Activated CD8-positive, alpha-beta T cell treated with anti-CD3 and anti-CD28 coated beads for 36 hours (primary cell): ENCODE measurements around the gene GTF2E1. TPM values are rescaled to one million over a fixed set of nuclear protein-coding genes. Genes with fewer than 3 reads are reported as not detected.
"Not testable (repeated sequence)": the region's sequence is repeated elsewhere in the genome, so short reads cannot be mapped to it uniquely, and the experiment has no call there.

Source experiments
- ATAC-seq: fragments of 200-7000 bp; cut with Tn5 transposase; one replicate; pipeline ENCODE4 v1.10.0; 2021; ENCODE audit warnings: mild to moderate bottlenecking, moderate library complexity
- CTCF ChIA-PET: fragments of 350-600 bp; sonication (Branson Sonifier 250); formaldehyde crosslinking; loops from one replicate; lab custom pipeline; 2021; ENCODE audit warnings: antibody characterized with exemption; lab: Charles Lee
- POLR2A ChIA-PET: fragments of 350-600 bp; sonication (Branson Sonifier 250); formaldehyde crosslinking; loops from one replicate; lab custom pipeline; 2021; ENCODE audit warnings: antibody characterized with exemption; lab: Charles Lee
- DNase-seq: peaks from one replicate; pipeline ENCODE4 v3.0.0-alpha.2; 2020
- H3K27ac Mint-ChIP-seq: one replicate; pipeline ENCODE4 v1.8.0; 2021; ENCODE audit warnings: mild to moderate bottlenecking, mixed read lengths
- H3K27me3 Mint-ChIP-seq: one replicate; pipeline ENCODE4 v1.8.0; 2021; ENCODE audit warnings: mixed read lengths
- H3K36me3 Mint-ChIP-seq: one replicate; pipeline ENCODE4 v1.8.0; 2021; ENCODE audit warnings: low read depth, mixed read lengths
- H3K4me1 Mint-ChIP-seq: one replicate; pipeline ENCODE4 v1.8.0; 2021; ENCODE audit warnings: low read depth, mixed read lengths
- H3K4me3 Mint-ChIP-seq: one replicate; pipeline ENCODE4 v1.8.0; 2021; ENCODE audit warnings: mild to moderate bottlenecking, moderate library complexity, mixed read lengths
- H3K9me3 Mint-ChIP-seq: one replicate; pipeline ENCODE4 v1.8.0; 2021; ENCODE audit warnings: mixed read lengths
- CTCF ChIP-seq: fragments of 200-600 bp; IDR thresholded peaks from one replicate; pipeline ENCODE4 v1.8.0; 2022; ENCODE audit warnings: antibody characterized with exemption, mild to moderate bottlenecking
- intact Hi-C: fragments of 100-400 bp; cut with micrococcal nuclease; formaldehyde crosslinking; loops from one replicate; pipeline ENCODE4 v1.10.0; 2022
- total RNA-seq, 2 experiments: library from RNA; stranded (reverse); gene quantifications; one replicate each; pipeline ENCODE4 v1.2.3, GENCODE V29; 2021

GTF2E1 gene
- total RNA-seq, 2 experiments from 2014 or later, result 25.2 to 25.9 TPM

GRCh38 chr3:120726791-120727190, 15.8 kb upstream of the GTF2E1 start:
- Mint-ChIP-seq H3K27me3 (no peaks in the 10 kb centered on the region), H3K27ac (no peak overlapping the region), H3K4me1 (no peaks in the 10 kb centered on the region), H3K36me3 (peaks cover 49% of the 10 kb centered on the region), H3K9me3 (peaks cover 3% of the 10 kb centered on the region), H3K4me3 (no peak overlapping the region)
- POLR2A ChIA-PET, result no interaction called here
- no peak for ATAC-seq
- CTCF ChIA-PET, result no interaction called here
- DNase-seq, result no peak
- TF ChIP-seq CTCF, result no peak
- intact Hi-C loops, result no loop called here

- intact Hi-C loops, result no loop called here
- ATAC-seq, result no peak
- POLR2A ChIA-PET, result no interaction called here
- Mint-ChIP-seq H3K4me3 (no peak overlapping the region), H3K4me1 (no peaks in the 10 kb centered on the region), H3K27me3 (no peaks in the 10 kb centered on the region), H3K9me3 (peaks cover 13% of the 10 kb centered on the region), H3K36me3 (peaks cover 41% of the 10 kb centered on the region), H3K27ac (no peak overlapping the region)
- DNase-seq, result no peak
- CTCF ChIA-PET, result interaction anchor here (2.7 kb wide), 1 partner anchor 9 kb away, joined by 12 read pairs; no protein-coding TSS in a partner anchor
- TF ChIP-seq CTCF, result no peak
Observed at GRCh38 chr3:120730576-120731542, 11.7 kb upstream of the GTF2E1 start.

- ATAC-seq, H3K4me1 Mint-ChIP-seq, H3K4me3 Mint-ChIP-seq, POLR2A ChIA-PET, H3K27me3 Mint-ChIP-seq, H3K27ac Mint-ChIP-seq, intact Hi-C loops, CTCF ChIA-PET: not testable (repeated sequence)
- Mint-ChIP-seq H3K9me3 (peaks cover 16% of the 10 kb centered on the region), H3K36me3 (peaks cover 33% of the 10 kb centered on the region)
- peak; percentile 10 for DNase-seq
Observed at GRCh38 chr3:120738006-120738405, 4.5 kb upstream of the GTF2E1 start.

GRCh38 chr3:120741320-120741719, 1.2 kb upstream of the GTF2E1 start:
- H3K4me3 Mint-ChIP-seq, result peak overlapping the region; percentile 84
- peaks cover under 1% of the 10 kb centered on the region for H3K9me3 Mint-ChIP-seq
- peaks cover 20% of the 10 kb centered on the region for H3K36me3 Mint-ChIP-seq
- intact Hi-C loops, result no loop called here
- DNase-seq (no peak), ATAC-seq (no peak)
- H3K4me1 Mint-ChIP-seq, result peaks cover 27% of the 10 kb centered on the region
- CTCF ChIA-PET, result interaction anchor here (1.3 to 3.1 kb wide), 4 partner anchors 12 to 180 kb away, joined by 4 to 12 read pairs (median 10); no protein-coding TSS in a partner anchor
- no peak for TF ChIP-seq CTCF
- peak overlapping the region; percentile 96 for H3K27ac Mint-ChIP-seq
- no peaks in the 10 kb centered on the region for H3K27me3 Mint-ChIP-seq
- POLR2A ChIA-PET, result interaction anchor here (1.0 kb wide), 1 partner anchor 9 kb away, joined by 3 read pairs; no protein-coding TSS in a partner anchor

GRCh38 chr3:120741837-120742197, 727 bp upstream of the GTF2E1 start:
- no peak for TF ChIP-seq CTCF
- intact Hi-C loops, result no loop called here
- ATAC-seq (no peak), DNase-seq (no peak)
- no peaks in the 10 kb centered on the region for H3K9me3 Mint-ChIP-seq
- peaks cover 22% of the 10 kb centered on the region for H3K36me3 Mint-ChIP-seq
- H3K4me3 Mint-ChIP-seq, result peak overlapping the region; percentile 84
- H3K4me1 Mint-ChIP-seq, result peaks cover 27% of the 10 kb centered on the region
- H3K27ac Mint-ChIP-seq, result peak overlapping the region; percentile 96
- ChIA-PET CTCF (interaction anchor here (1.5 to 3.1 kb wide), 3 partner anchors 13 to 181 kb away, joined by 9 to 12 read pairs (median 10); no protein-coding TSS in a partner anchor), POLR2A (interaction anchor here (0.7 to 1.0 kb wide), 3 partner anchors 10 to 146 kb away, joined by 3 to 6 read pairs (median 3); partner anchors contain the start of gene NDUFB4)
- no peaks in the 10 kb centered on the region for H3K27me3 Mint-ChIP-seq
